Ascending aorta (tissue), 2 donors: ENCODE results near the gene C1orf159. TPM values are rescaled to one million over a fixed set of nuclear protein-coding genes. Genes with fewer than 3 reads are reported as not detected.
A peak's percentile ranks its signal among the peaks of the same experiment; 100 is the strongest.

Source experiments
- DNase-seq, 2 donors: peaks; one replicate each; pipeline ENCODE4 v3.0.0-alpha.2; 2019; ENCODE audit warnings: low spot score in 2 of 2
- H3K27ac ChIP-seq, 2 donors: fragments of 200-600 bp; sonication (generic); one replicate each; pipeline ENCODE4 v1.5.1; 2016 to 2017; ENCODE audit warnings: mild to moderate bottlenecking in 1 of 2
- H3K27me3 ChIP-seq: fragments of 200-600 bp; sonication (generic); one replicate; pipeline ENCODE4 v1.5.1; 2017
- H3K36me3 ChIP-seq, 2 donors: fragments of 200-600 bp; sonication (generic); one replicate each; pipeline ENCODE4 v1.5.1; 2016
- H3K4me1 ChIP-seq, 2 donors: fragments of 200-600 bp; sonication (generic); one replicate each; pipeline ENCODE4 v1.5.1; 2016 to 2017; ENCODE audit warnings: mild to moderate bottlenecking in 1 of 2
- H3K4me3 ChIP-seq, 2 donors: fragments of 200-600 bp; sonication (generic); one replicate each; pipeline ENCODE4 v1.5.1; 2016 to 2017; ENCODE audit warnings: mild to moderate bottlenecking in 1 of 2
- H3K9me3 ChIP-seq, 2 donors: fragments of 200-600 bp; sonication (generic); one replicate each; pipeline ENCODE4 v1.5.1; 2016
- intact Hi-C: fragments of 100-400 bp; cut with DNase I; formaldehyde crosslinking; loops from one replicate; pipeline ENCODE4 v1.15.1; 2023
- total RNA-seq: library from RNA; depleted of rRNA; stranded (reverse); fragments of >200 nt; gene quantifications from one replicate; pipeline ENCODE4 v1.1.0, GENCODE V29; 2016
- TF ChIP-seq, protein P1 (sequence below), 3 experiments: fragments of 200-600 bp in 2 of 3; fragments of 450-650 bp in 1 of 3; sonication (generic) in 2 of 3; IDR thresholded peaks; one replicate each; pipeline ENCODE4 v1.5.1; 2016 to 2019; ENCODE audit warnings: antibody characterized with exemption in 3 of 3, mild to moderate bottlenecking in 1 of 3, moderate library complexity in 1 of 3

C1orf159 gene
- total RNA-seq, 1 donor from 2014 or later: 23.7 TPM

DNA sequence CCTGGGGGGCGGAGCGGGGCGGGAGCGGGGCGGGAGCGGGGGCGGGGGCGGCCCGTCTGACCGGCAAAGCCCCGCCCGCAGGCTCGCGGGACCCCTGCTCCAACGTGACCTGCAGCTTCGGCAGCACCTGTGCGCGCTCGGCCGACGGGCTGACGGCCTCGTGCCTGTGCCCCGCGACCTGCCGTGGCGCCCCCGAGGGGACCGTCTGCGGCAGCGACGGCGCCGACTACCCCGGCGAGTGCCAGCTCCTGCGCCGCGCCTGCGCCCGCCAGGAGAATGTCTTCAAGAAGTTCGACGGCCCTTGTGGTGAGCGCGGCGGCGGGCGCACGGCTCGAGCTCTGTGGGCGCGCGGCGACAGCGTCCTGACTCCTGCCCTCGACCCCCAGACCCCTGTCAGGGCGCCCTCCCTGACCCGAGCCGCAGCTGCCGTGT, 74.8 kb downstream of the C1orf159 start:
- intact Hi-C loops: no loop called here
- Histone ChIP-seq H3K9me3 (no peaks in the 10 kb centered on the region), H3K4me1 (peaks cover 8 to 10% of the 10 kb centered on the region in 2 donors), H3K27ac (no peak overlapping the region), H3K4me3 (peak overlapping the region in 1 of 2 donors; percentile 23), H3K27me3 (no peaks in the 10 kb centered on the region), H3K36me3 (peaks cover 10 to 11% of the 10 kb centered on the region in 2 donors)
- DNase-seq: no peak
- TF ChIP-seq, protein P1, sequence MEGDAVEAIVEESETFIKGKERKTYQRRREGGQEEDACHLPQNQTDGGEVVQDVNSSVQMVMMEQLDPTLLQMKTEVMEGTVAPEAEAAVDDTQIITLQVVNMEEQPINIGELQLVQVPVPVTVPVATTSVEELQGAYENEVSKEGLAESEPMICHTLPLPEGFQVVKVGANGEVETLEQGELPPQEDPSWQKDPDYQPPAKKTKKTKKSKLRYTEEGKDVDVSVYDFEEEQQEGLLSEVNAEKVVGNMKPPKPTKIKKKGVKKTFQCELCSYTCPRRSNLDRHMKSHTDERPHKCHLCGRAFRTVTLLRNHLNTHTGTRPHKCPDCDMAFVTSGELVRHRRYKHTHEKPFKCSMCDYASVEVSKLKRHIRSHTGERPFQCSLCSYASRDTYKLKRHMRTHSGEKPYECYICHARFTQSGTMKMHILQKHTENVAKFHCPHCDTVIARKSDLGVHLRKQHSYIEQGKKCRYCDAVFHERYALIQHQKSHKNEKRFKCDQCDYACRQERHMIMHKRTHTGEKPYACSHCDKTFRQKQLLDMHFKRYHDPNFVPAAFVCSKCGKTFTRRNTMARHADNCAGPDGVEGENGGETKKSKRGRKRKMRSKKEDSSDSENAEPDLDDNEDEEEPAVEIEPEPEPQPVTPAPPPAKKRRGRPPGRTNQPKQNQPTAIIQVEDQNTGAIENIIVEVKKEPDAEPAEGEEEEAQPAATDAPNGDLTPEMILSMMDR (IDR thresholded peaks at IDR 0.05): no peak

DNA sequence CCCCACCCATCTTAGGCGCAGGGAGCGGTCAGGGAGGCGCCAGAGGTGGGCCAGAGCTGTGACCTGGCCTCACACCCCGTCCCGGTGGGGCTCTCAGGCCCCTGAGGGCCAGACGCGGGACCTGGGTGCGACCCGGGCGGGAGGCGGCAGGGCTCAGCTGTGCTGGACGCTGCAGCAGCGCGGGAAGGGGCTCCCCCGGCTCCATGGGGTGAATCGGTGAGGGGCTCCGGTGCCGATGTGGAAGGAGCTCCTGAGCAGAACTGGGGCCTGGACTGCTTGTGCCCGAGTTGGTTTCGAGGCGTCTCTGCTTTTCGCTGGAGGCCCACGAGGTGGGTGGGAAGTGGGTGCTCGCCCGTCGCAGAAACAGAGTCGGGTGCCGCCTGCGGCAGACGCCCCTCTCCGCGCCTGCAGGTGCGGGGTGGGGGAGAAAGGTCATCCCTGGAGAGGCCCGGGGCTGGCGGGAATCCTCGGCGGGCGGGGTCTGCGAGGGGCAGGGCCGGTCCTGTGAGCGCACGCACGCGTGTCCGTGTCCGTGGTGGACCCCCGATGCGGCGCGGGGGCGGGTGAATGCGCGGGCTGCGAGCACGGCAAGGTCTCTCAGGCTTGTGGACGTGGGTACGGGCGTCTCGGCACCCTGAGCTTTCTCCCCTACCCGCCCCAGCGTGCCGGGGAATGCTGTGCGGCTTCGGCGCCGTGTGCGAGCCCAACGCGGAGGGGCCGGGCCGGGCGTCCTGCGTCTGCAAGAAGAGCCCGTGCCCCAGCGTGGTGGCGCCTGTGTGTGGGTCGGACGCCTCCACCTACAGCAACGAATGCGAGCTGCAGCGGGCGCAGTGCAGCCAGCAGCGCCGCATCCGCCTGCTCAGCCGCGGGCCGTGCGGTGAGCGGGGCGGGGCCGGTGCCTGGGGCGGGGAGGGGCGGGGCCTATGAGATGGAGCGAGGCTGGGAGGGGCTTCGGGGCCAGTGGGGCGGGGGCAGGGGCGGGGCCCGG, 75.6 kb downstream of the C1orf159 start:
- peaks cover 3 to 5% of the 10 kb centered on the region in 2 donors for H3K36me3 ChIP-seq
- DNase-seq: peak in 1 of 2 donors; percentile 76
- TF ChIP-seq, protein P1 (IDR thresholded peaks at IDR 0.05): peak in 1 of 3 experiments; percentile 27
- intact Hi-C loops: loop anchor here (1.0 kb wide), 1 partner anchor 21 kb away; no protein-coding TSS in a partner anchor
- peaks cover 8 to 10% of the 10 kb centered on the region in 2 donors for H3K4me1 ChIP-seq
- H3K9me3 ChIP-seq: no peaks in the 10 kb centered on the region
- no peaks in the 10 kb centered on the region for H3K27me3 ChIP-seq
- no peak overlapping the region for H3K27ac ChIP-seq
- peak overlapping the region; percentile 46 to 74 for H3K4me3 ChIP-seq

DNA sequence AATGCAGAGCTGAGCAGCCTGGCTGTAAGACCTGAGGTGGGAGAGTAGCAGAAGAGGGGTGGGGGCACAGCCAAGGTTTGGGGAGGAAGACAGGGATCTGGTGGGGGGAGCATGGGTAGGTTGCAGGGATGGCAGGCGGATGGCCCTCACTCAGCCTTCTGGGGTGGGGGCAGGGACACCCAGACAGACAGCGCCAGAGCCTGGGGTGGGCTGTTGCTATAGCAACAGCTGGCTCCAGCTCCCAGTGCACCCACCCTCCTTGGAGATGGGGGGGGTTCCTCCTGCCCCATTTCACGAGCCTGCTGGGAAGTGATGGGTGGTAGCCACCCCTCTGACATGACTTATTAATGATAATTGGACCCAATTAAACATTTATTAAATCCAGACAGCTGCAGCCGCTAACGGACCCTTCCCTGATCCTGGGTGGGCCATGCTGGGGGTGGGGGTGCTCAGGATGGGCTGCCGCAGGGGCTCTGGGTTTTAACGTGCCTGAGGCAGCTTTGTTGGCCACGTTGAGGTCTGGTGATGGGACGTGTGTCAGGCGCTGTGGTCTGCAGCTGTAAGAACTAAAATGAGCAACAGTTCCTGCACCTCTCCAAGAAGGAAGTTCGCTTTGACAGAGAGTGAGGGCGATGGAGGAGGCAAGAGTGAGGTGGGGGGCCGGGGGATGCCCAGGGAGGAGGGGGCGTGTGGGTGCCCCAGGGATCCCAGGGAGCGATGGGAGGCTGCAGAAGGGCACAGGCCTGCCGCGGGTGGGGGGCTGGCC, 76.6 kb downstream of the C1orf159 start:
- no peak overlapping the region for H3K4me3 ChIP-seq
- intact Hi-C loops: no loop called here
- H3K9me3 ChIP-seq: no peaks in the 10 kb centered on the region
- TF ChIP-seq, protein P1 (IDR thresholded peaks at IDR 0.05): no peak
- H3K27ac ChIP-seq: no peak overlapping the region
- peaks cover 8 to 10% of the 10 kb centered on the region in 2 donors for H3K4me1 ChIP-seq
- no peak for DNase-seq
- H3K36me3 ChIP-seq: peaks cover 0 to 3% of the 10 kb centered on the region in 2 donors
- H3K27me3 ChIP-seq: no peaks in the 10 kb centered on the region

DNA sequence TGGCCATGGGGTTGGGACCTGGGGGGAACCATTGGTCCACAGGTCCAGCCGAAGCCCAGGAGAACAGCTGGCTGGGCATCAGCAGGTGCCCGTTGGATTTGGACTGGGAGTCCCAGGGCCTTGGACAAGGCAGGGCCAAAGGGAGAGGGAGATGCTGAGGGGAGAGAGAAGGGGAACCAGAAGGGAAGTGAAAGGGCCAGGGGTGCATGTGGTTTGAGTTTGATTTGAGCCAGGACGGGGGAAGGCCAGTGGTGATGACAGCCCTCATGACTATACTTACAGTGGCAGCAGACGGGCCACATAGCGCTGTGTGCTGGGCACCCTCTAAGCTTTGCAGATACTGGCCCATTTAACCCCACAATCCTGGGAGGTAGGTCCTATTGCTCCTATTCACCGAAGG, 77.2 kb downstream of the C1orf159 start:
- Histone ChIP-seq H3K4me3 (no peak overlapping the region), H3K4me1 (peaks cover 12 to 14% of the 10 kb centered on the region in 2 donors), H3K27me3 (no peaks in the 10 kb centered on the region), H3K27ac (no peak overlapping the region), H3K36me3 (no peaks in the 10 kb centered on the region), H3K9me3 (no peaks in the 10 kb centered on the region)
- intact Hi-C loops: no loop called here
- no peak for DNase-seq
- TF ChIP-seq, protein P1 (IDR thresholded peaks at IDR 0.05): no peak

DNA sequence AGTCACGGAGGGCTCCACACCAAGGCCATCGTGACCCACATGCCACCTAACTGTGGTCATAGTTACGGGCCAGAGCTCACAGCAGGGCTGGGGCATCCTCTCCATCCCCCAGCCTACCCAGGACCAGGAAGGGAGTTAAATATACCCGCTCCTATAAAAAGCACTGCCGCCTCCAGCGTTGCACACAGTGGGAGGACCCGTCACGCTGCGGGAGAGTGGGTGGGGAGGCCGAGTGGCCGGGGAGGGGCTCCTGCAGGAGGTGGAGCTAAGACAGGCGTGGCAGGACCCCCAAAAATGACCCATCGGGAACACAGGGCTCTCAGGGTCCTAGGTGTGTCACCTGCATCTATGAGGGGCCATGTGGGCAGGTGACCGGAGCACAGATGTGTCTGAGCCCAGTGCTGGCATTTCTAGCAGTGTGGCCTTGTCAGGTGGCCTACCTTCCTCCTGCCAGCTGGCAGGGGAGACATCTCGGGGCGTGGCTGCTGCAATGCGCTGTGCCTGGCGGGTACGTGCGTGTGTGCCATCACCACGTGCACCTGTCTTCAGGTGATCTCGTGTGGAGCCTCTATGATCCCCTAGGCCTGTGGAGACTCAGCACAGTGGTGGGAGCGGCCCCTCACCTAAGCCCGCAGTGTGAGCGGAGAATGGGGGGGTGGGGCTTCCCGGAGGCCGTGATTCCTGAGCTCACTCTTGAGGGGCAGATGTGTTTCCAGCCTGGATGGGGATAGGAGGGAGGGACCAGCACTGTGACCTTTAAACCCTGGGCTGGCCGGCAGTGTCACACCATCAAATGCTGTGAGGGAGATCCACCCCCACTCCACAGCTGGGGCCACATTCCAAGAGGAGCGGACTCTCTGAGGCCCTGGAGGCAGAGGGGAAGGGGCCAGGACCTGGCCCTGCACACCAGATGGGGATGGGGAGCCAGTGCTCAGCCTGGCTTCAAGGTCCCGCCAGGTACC, 78.2 kb downstream of the C1orf159 start:
- H3K27me3 ChIP-seq: peaks cover 4% of the 10 kb centered on the region
- H3K36me3 ChIP-seq: no peaks in the 10 kb centered on the region
- TF ChIP-seq, protein P1 (IDR thresholded peaks at IDR 0.05): no peak
- no peak overlapping the region for H3K27ac ChIP-seq
- no peaks in the 10 kb centered on the region for H3K9me3 ChIP-seq
- intact Hi-C loops: no loop called here
- DNase-seq: no peak
- H3K4me1 ChIP-seq: peaks cover 20 to 24% of the 10 kb centered on the region in 2 donors
- H3K4me3 ChIP-seq: no peak overlapping the region
